Endothelial cell of umbilical vein (primary cell): Measurements from ENCODE around the gene L2HGDH. TPM values are rescaled to one million over a fixed set of nuclear protein-coding genes. Genes with fewer than 3 reads are reported as not detected.

ENCODE experiments used
- BruUV-seq: library from RNA; stranded (reverse); fragments of 400-500 nt; replicated peaks from 2 replicates; lab custom pipeline; 2021; lab: Mats Ljungman, UMichigan
- CTCF ChIA-PET: fragments of 300-600, 350-600 bp; sonication (Branson Sonifier 250); formaldehyde crosslinking; loops from one replicate; lab custom pipeline; 2021; ENCODE audit warnings: antibody characterized with exemption, inconsistent platforms; lab: Charles Lee
- POLR2A ChIA-PET: fragments of 300-600, 350-600 bp; sonication (Branson Sonifier 250); formaldehyde crosslinking; loops from one replicate; lab custom pipeline; 2021; ENCODE audit warnings: antibody characterized with exemption, inconsistent platforms; lab: Charles Lee
- DNase-seq: peaks from one replicate; pipeline ENCODE4 v3.0.0-alpha.2; 2011; ENCODE audit warnings: low read depth, low spot score
- FAIRE-seq: peaks from 2 replicates; lab custom pipeline; 2011; peaks lifted over from hg19 to GRCh38; lab: Jason Lieb, UNC
- H2AFZ ChIP-seq: 2 replicates; pipeline ENCODE4 v1.6.0; 2012; ENCODE audit warnings: low read depth, low read length, control low read depth, inconsistent platforms
- H3K27ac ChIP-seq: 2 replicates; pipeline ENCODE4 v1.5.1; 2011; ENCODE audit warnings: low read depth, mild to moderate bottlenecking, control low read depth, low read length, moderate library complexity; ENCODE audit not compliant: insufficient read depth
- H3K27me3 ChIP-seq, 2 experiments: 2 replicates each; pipeline versions ENCODE4 v1.6.0 to v1.6.1; 2011; ENCODE audit warnings: low read length in 2 of 2, mixed read lengths in 1 of 2; ENCODE audit not compliant: control insufficient read depth in 2 of 2, insufficient read depth in 2 of 2
- H3K36me3 ChIP-seq, 2 experiments: 2 replicates in 1 of 2; 3 replicates in 1 of 2; pipeline ENCODE4 v1.5.1; 2011; ENCODE audit warnings: low read length in 2 of 2, mild to moderate bottlenecking in 1 of 2, moderate library complexity in 1 of 2; ENCODE audit not compliant: control insufficient read depth in 2 of 2, insufficient read depth in 2 of 2; ENCODE audit errors: extremely low read depth in 1 of 2
- H3K4me1 ChIP-seq: 3 replicates; pipeline ENCODE4 v1.5.1; 2011; ENCODE audit warnings: mild to moderate bottlenecking, low read length; ENCODE audit not compliant: control insufficient read depth, insufficient read depth; ENCODE audit errors: extremely low read depth
- H3K4me2 ChIP-seq: 2 replicates; pipeline ENCODE4 v1.6.1; 2011; ENCODE audit warnings: low read length, control low read depth, mixed read lengths; ENCODE audit not compliant: insufficient read depth
- H3K4me3 ChIP-seq, 3 experiments: fragments of 200-600 bp in 1 of 3; sonication (generic), shearing (Covaris generic) in 1 of 3; replicated peaks in 1 of 3; 2 replicates each; pipeline ENCODE4 v1.5.1; 2011 to 2016; ENCODE audit warnings: control low read depth in 3 of 3, low read length in 3 of 3, mild to moderate bottlenecking in 2 of 3, inconsistent platforms in 1 of 3, low read depth in 1 of 3, moderate library complexity in 1 of 3; ENCODE audit not compliant: insufficient read depth in 1 of 3
- H3K79me2 ChIP-seq: 2 replicates; pipeline ENCODE4 v1.6.0; 2012; ENCODE audit warnings: low read length, inconsistent platforms; ENCODE audit not compliant: control insufficient read depth, insufficient read depth
- H3K9ac ChIP-seq: replicated peaks from 2 replicates; pipeline ENCODE3; 2011; ENCODE audit warnings: low read length, control low read depth; ENCODE audit not compliant: insufficient read depth; ENCODE audit errors: extremely low read depth
- H3K9me1 ChIP-seq: replicated peaks from 3 replicates; pipeline ENCODE4 v1.6.0; 2011; ENCODE audit warnings: mild to moderate bottlenecking, low read length; ENCODE audit not compliant: control insufficient read depth, insufficient read depth; ENCODE audit errors: extremely low read depth
- H3K9me3 ChIP-seq: replicated peaks from 2 replicates; pipeline ENCODE4 v1.5.1; 2012; ENCODE audit warnings: low read length, inconsistent platforms; ENCODE audit not compliant: control insufficient read depth, insufficient read depth
- H4K20me1 ChIP-seq: replicated peaks from 2 replicates; pipeline ENCODE3; 2011; ENCODE audit warnings: mild to moderate bottlenecking, low read length; ENCODE audit not compliant: control insufficient read depth, insufficient read depth; ENCODE audit errors: extremely low read depth
- GATA2 ChIP-seq: IDR thresholded peaks from 2 replicates; pipeline ENCODE4 v1.7.0; 2011; ENCODE audit warnings: low read depth, mild to moderate bottlenecking, moderate library complexity, mixed read lengths, low read length; ENCODE audit not compliant: insufficient read length, insufficient read depth
- JUN ChIP-seq: IDR thresholded peaks from 2 replicates; pipeline ENCODE4 v1.6.1; 2011; ENCODE audit warnings: borderline replicate concordance, low read depth; ENCODE audit not compliant: insufficient read length, insufficient read depth
- POLR2A ChIP-seq: IDR thresholded peaks from 2 replicates; pipeline ENCODE4 v1.6.1; 2012; ENCODE audit warnings: low read depth, mild to moderate bottlenecking, control low read depth, low read length
- POLR2AphosphoS5 ChIP-seq: IDR thresholded peaks from 2 replicates; pipeline ENCODE4 v1.6.1; 2012; ENCODE audit warnings: low read depth, mild to moderate bottlenecking, control low read depth, low read length, moderate library complexity; ENCODE audit not compliant: insufficient read depth
- dilution Hi-C: fragments of 300-500 bp; cut with MboI; formaldehyde crosslinking; loops from one replicate; pipeline ENCODE4 v1.15.0; 2019; ENCODE audit warnings: low sequenced_read_pairs; ENCODE audit not compliant: extremely low pct_ligation_motif_present
- intact Hi-C: fragments of 100-400 bp; cut with micrococcal nuclease; formaldehyde crosslinking; loops from one replicate; pipeline ENCODE4 v1.10.0; 2022
- polyA plus RNA-seq, 4 experiments: library from polyadenylated mRNA; depleted of rRNA in 3 of 4; stranded (reverse) in 3 of 4; unstranded in 1 of 4; fragments of >200 nt; gene quantifications; 2 replicates each; pipeline versions ENCODE4 v1.2.1 to v1.2.3, GENCODE V29; 2011 to 2012; ENCODE audit warnings: missing spikeins in 1 of 4
- total RNA-seq: library from RNA; stranded (reverse); gene quantifications from 2 replicates; pipeline ENCODE4 v1.2.3, GENCODE V29; 2021

L2HGDH gene
- total and polyA plus RNA-seq, 2 donors (not counting 3 experiments of a cell fraction or from before 2014, with no cell fraction given) = 2.5 to 5.3 TPM

DNA sequence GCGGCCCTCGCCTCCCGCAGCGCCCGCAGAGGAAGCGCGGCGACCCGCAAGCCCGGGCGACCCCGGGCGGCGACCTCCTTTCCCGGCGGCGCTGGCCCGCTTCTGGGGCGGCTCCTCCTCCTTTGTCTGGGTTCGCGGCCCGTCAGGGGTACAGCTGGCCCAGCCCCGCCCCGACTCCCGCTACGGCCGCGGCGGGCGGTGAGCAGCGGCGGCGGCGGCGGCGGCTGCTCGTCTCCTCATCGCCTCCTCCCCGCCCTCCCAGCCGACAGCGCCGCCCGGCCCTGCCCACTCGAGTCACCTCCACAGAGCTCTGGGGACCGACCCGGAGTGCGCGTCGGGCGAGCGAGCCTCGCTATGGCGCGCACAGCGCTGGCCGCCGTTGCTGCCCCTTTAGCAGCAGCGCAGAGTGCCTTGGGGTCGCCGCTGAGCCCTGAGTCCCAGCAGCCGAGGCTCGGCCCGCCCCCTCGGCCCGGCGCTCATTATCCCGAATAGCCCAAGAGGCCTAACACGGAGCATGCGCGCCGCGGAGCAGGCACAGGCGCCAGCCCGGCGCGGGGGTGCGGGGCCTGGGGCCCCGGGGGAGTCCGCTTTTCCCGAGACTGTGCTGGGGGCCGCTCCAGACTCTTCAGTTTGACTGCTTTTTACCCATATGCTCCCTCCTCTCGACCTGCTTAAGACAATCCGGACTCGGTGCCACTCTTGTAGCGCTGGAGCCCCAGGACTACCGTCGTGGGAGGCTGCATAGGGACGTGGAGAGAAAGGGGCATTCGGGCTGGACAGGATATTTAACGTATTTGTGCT is 80.4 kb downstream of the L2HGDH start, which contains the start of gene SOS2:
Gene SOS2, minus strand, starts transcription at position 104 of the 801 bp plus-strand sequence. CDS start 295 bp downstream, outside the sequence.
- intact Hi-C loops (loop anchor here (1.0 to 10.0 kb wide), 4 partner anchors 81 to 607 kb away; partner anchors contain the start of genes DMAC2L, L2HGDH, MAP4K5 and MGAT2), dilution Hi-C loops (no loop called here)
- Histone ChIP-seq H3K9me1 (no peaks in the 10 kb centered on the region), H4K20me1 (peaks cover 9% of the 10 kb centered on the region), H3K9me3 (no peaks in the 10 kb centered on the region), H3K9ac (peak within 1 kb of the TSS; percentile 91), H3K79me2 (peaks cover 38% of the 10 kb centered on the region), H3K36me3 (no peaks in the 10 kb centered on the region), H2AFZ (peak within 1 kb of the TSS; percentile 99), H3K4me2 (peak within 1 kb of the TSS; percentile 98), H3K27ac (peak within 1 kb of the TSS; percentile 88), H3K4me1 (peaks cover 18% of the 10 kb centered on the region), H3K4me3 (peak within 1 kb of the TSS; percentile 92 to 99 (median 98)), H3K27me3 (no peaks in the 10 kb centered on the region)
- CTCF ChIA-PET = interaction anchor here (1.0 kb wide), 1 partner anchor 369 kb away, joined by 3 read pairs; no protein-coding TSS in a partner anchor
- no TSS peak for BruUV-seq
- DNase-seq = peak; percentile 91
- FAIRE-seq = peak; percentile 68
- POLR2A ChIA-PET = no interaction called here
- TF ChIP-seq GATA2 (no peak), JUN (no peak), POLR2A (peak; percentile 83), POLR2AphosphoS5 (peak; percentile 82)
